Smooth muscle cell of the brain vasculature (primary cell): ENCODE results near the gene TRPM3.
"Not testable (repeated sequence)": the region's sequence is repeated elsewhere in the genome, so short reads cannot be mapped to it uniquely, and the experiment has no call there.

Experiments
- DNase-seq: peaks from one replicate; pipeline ENCODE4 v3.0.0-alpha.2; 2012; ENCODE audit warnings: low read depth, low spot score

TRPM3 gene

DNA sequence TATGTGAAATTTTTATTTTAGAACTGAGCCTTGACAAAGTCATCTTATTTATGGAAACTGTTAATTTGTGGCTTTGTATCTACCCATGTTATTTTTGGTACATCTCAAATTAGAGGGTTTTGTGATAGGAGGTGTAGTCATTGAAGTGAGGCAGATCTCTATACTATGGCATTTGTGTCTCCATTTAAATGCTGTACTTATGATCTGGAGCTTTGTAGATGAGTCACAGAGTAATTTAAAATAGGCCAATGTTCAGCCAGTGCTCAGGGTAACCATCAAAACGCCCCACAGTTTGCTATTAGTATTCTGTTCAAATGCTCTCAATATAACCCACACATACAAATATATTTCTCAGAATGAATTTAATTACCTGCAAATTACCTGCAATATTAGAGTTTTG, 355.5 kb downstream of the TRPM3 start:
- no peak for DNase-seq

- DNase-seq = no peak
These were observed 360.2 kb downstream of the TRPM3 start for GRCh38 chr9:70761139-70761670.

DNA sequence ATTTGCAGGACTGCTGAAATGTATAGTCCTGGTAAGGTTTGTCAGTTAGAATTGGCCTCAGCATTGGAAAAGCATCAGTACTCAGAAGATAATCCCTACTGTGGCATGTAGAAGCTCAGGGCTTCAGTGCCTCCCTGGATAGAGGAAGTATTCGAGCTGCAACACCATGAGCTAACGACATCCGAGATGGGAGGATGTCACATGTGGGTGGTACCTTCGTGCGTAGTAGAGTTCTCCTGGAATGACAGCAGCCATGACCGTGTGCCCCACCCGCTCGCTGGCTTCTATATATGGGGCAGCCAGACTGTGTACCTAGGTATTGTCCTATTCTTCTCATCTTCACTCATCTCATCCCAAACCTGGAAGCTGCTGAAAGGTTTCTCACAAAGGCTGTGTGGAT, 361.2 kb downstream of the TRPM3 start:
- no peak for DNase-seq

GRCh38 chr9:70753311-70753710, 368.1 kb downstream of the TRPM3 start:
- no peak for DNase-seq

GRCh38 chr9:70749066-70749465, 372.4 kb downstream of the TRPM3 start:
- DNase-seq = no peak

- no peak for DNase-seq
These were observed 374.1 kb downstream of the TRPM3 start for GRCh38 chr9:70747261-70747718.

- DNase-seq = no peak
These were observed 374.7 kb downstream of the TRPM3 start for GRCh38 chr9:70746760-70747159.

- no peak for DNase-seq
These were observed 375.1 kb downstream of the TRPM3 start for GRCh38 chr9:70746316-70746715.

- DNase-seq = not testable (repeated sequence)
These were observed 396.6 kb downstream of the TRPM3 start for GRCh38 chr9:70724794-70725193.

GRCh38 chr9:70724025-70724424, 397.4 kb downstream of the TRPM3 start:
- DNase-seq = not testable (repeated sequence)

DNA sequence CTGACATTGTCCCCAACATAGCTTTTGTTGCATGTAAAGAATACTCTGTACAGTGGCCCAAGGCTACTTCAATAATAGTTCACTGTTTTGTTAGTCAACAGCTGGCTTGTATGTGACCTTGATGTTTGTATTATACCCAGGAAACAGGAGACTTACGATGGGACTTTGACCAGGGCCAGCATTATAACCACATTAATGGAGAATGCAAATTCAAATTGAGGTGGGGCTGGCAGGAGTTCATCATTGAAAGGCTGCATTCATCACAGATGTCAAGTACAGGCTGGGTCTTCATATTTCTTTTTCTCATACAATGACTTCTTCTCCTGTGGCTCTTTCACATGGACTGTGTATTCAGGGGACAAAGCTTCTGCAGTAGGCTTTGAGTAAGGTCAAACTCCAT, 414.6 kb downstream of the TRPM3 start:
- DNase-seq = not testable (repeated sequence)

- DNase-seq = no peak
These were observed 420.3 kb downstream of the TRPM3 start for GRCh38 chr9:70701163-70701562.

- no peak for DNase-seq
These were observed 424.6 kb downstream of the TRPM3 start for GRCh38 chr9:70696694-70697335.

DNA sequence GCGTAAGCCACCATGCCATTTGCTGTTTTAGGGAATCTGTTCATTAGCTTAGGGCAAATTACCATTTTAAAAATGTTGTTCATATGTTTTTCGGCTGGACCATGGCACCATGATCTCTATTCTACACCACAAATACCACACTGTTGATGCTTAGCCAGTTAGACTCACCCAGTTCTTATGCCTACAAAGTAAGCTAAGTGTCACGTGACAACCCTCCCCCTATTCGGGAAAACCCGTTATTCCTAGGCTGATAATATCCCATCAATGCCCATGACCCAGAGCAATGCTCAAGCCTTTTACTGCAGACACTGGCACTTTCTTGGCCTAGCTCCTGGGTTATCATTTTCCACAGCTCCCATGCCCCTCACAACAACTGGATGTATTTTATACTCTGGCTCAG, 426.7 kb downstream of the TRPM3 start:
- DNase-seq = no peak

- no peak for DNase-seq
These were observed 428.2 kb downstream of the TRPM3 start for GRCh38 chr9:70693186-70693585.

DNA sequence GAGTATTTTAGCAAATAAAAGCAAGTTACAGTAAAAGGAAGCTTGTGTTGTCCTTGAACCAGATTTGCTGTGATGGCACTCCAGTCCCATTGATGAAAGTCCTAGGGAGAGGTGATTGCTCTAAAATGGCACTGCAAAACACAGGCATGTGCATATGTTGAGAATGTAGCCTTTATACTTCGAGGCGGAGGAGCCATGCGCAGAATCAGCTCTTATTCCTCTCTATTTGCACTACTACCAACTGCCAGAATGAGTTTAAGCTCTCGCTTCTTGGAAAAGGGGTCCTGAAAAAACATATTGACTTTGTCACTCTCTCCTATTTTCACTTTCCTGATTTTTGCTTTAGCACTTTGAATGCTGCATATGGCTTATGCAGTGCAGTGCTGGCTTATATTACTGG, 429.0 kb downstream of the TRPM3 start:
- no peak for DNase-seq

- no peak for DNase-seq
These were observed 432.7 kb downstream of the TRPM3 start for GRCh38 chr9:70688704-70689103.

DNA sequence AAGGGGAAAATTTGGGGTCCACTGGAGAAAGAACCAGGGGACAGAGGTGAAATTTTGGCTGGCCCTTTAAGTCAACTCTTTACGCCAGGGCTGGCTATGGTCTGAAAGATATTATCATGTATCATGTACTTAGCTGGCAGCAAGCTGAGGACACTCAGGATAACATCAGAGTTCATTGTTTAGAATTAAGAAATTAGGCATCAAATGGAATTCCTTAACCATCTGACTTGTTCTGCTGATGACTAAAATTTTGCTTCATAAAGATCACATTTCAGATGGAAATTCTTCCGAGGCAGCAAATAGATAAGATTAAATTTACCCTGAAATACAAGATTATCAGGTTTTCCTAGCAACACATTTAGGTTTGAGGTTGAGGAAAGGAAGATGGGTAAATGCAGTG, 437.6 kb downstream of the TRPM3 start:
- DNase-seq = no peak

GRCh38 chr9:70682298-70682697, 439.1 kb downstream of the TRPM3 start:
- DNase-seq = no peak

- DNase-seq = no peak
These were observed 441.6 kb downstream of the TRPM3 start for GRCh38 chr9:70679845-70680244.

GRCh38 chr9:70678153-70678552, 443.3 kb downstream of the TRPM3 start:
- DNase-seq = no peak

DNA sequence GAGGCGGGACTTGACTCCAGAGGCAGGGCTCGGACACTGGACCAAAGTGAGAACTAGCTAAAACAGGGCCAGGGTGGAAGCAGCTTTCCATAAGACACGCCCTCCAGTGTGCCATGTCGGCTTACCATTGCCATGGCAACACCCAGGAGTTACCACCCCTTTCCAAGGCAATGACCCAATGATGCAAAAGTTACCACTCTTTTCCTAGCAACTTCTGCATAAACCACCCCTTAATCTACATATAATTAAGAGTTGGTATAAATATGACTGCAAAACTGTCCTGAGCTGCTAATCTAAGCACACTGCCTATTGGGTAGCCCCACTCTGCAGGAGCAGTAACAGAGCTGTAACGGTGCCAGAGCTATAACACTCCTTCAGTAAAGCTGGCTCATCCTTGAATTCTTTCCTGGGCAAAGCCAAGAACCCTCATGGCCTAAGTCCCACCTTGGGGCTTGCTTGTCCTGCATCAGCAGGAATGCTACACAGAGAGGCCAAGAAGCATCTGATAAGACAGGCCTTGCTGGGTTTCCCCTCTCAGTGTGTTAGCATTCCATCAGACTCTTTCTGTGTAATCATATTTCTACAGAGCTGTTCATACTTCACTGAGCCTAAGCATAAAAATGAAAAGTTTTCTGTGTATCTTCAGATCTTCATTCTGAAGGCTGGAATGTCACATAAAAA, 444.2 kb downstream of the TRPM3 start:
- no peak for DNase-seq

GRCh38 chr9:70675868-70676370, 445.5 kb downstream of the TRPM3 start:
- DNase-seq = no peak
